Measurements from ENCODE around the gene C19orf25.

GRCh38 chr19:1509602-1510441 lies 30.8 kb upstream of the C19orf25 start:
- TF ChIP-seq CTCF (IDR thresholded peaks at IDR 0.05) (no peak), EZH2 (IDR thresholded peaks at IDR 0.05; ENCODE audit: borderline replicate concordance, insufficient read depth, low read depth, low read length, poor library complexity, severe bottlenecking) (no peak)

All from B cell (primary cell).